ENCODE data around the gene SIK1. TPM values are rescaled to one million over a fixed set of nuclear protein-coding genes. Genes with fewer than 3 reads are reported as not detected.
"Not testable (repeated sequence)": the region's sequence is repeated elsewhere in the genome, so short reads cannot be mapped to it uniquely, and the experiment has no call there.

SIK1 gene
- total RNA-seq (ENCODE audit: insufficient read depth, low replicate concordance), result 23.6 TPM

- not testable (repeated sequence) for DNase-seq (ENCODE audit: low spot score)
These were observed at the start of gene SIK1 for GRCh38 chr21:43426404-43427241. SIK1 (minus strand) TSS chr21:43427131; CDS start chr21:43426178, 953 bp downstream.

- not testable (repeated sequence) for DNase-seq (ENCODE audit: low spot score)
These were observed 44.8 kb upstream of the SIK1 start for GRCh38 chr21:43471597-43472242.

GRCh38 chr21:43469719-43470458 lies 43.0 kb upstream of the SIK1 start:
- not testable (repeated sequence) for DNase-seq (ENCODE audit: low spot score)

- no peak for DNase-seq (ENCODE audit: low spot score)
These were observed 40.9 kb upstream of the SIK1 start for GRCh38 chr21:43467785-43468184.

GRCh38 chr21:43465159-43465558 lies 38.2 kb upstream of the SIK1 start:
- DNase-seq (ENCODE audit: low spot score), result not testable (repeated sequence)

GRCh38 chr21:43463498-43464261 lies 36.7 kb upstream of the SIK1 start:
- not testable (repeated sequence) for DNase-seq (ENCODE audit: low spot score)

- DNase-seq (ENCODE audit: low spot score), result not testable (repeated sequence)
These were observed 36.0 kb upstream of the SIK1 start for GRCh38 chr21:43462932-43463331.

GRCh38 chr21:43460475-43460874 lies 33.5 kb upstream of the SIK1 start:
- DNase-seq (ENCODE audit: low spot score), result not testable (repeated sequence)

- not testable (repeated sequence) for DNase-seq (ENCODE audit: low spot score)
These were observed 32.1 kb upstream of the SIK1 start for GRCh38 chr21:43458995-43459394.

- not testable (repeated sequence) for DNase-seq (ENCODE audit: low spot score)
These were observed 29.8 kb upstream of the SIK1 start for GRCh38 chr21:43456616-43457314.

- not testable (repeated sequence) for DNase-seq (ENCODE audit: low spot score)
These were observed 28.8 kb upstream of the SIK1 start for GRCh38 chr21:43455717-43456116.

GRCh38 chr21:43454176-43454575 lies 27.2 kb upstream of the SIK1 start:
- DNase-seq (ENCODE audit: low spot score), result not testable (repeated sequence)

- not testable (repeated sequence) for DNase-seq (ENCODE audit: low spot score)
These were observed 24.9 kb upstream of the SIK1 start for GRCh38 chr21:43451850-43452249.

- not testable (repeated sequence) for DNase-seq (ENCODE audit: low spot score)
These were observed 23.4 kb upstream of the SIK1 start for GRCh38 chr21:43450287-43450686.

GRCh38 chr21:43447353-43447977 lies 20.5 kb upstream of the SIK1 start:
- DNase-seq (ENCODE audit: low spot score), result not testable (repeated sequence)

- DNase-seq (ENCODE audit: low spot score), result not testable (repeated sequence)
These were observed 19.5 kb upstream of the SIK1 start for GRCh38 chr21:43446277-43446932.

- DNase-seq (ENCODE audit: low spot score), result not testable (repeated sequence)
These were observed 17.6 kb upstream of the SIK1 start for GRCh38 chr21:43444524-43444923.

GRCh38 chr21:43442571-43442970 lies 15.6 kb upstream of the SIK1 start:
- not testable (repeated sequence) for DNase-seq (ENCODE audit: low spot score)
